Measurements from ENCODE around the gene EIF3I. TPM values are rescaled to one million over a fixed set of nuclear protein-coding genes. Genes with fewer than 3 reads are reported as not detected.

Gene EIF3I
- total and polyA plus RNA-seq, 2 of the 8 experiments (the other 6 are each of a cell fraction or from before 2014, with no cell fraction given), result 247 to 346 TPM

- Histone ChIP-seq H3K79me2 (ENCODE audit: control insufficient read depth in 1 of 2, insufficient read depth in 2 of 2, low read length in 2 of 2) (no peaks in the 10 kb centered on the region), H2BK20ac (ENCODE audit: low read length) (no peak overlapping the region), H3K27me3 (replicated peaks in 1 of 4; ENCODE audit: control insufficient read depth in 3 of 4, extremely low read depth in 1 of 4, insufficient read depth in 3 of 4, low read length in 3 of 4) (peaks cover 0 to 4% (median under 1%) of the 10 kb centered on the region in 4 experiments; a peak in 3 of 7 replicates), H3K4me2 (ENCODE audit: insufficient read depth in 1 of 2, low read depth in 2 of 2, low read length in 2 of 2) (peak overlapping the region; percentile 76 to 92), H3K4me3 (ENCODE audit: extremely low read depth in 1 of 4, insufficient read depth in 2 of 4, low read depth in 3 of 4, low read length in 4 of 4) (peak overlapping the region; percentile 47 to 67 (median 62); a peak in 6 of 8 replicates), H3K9me3 (ENCODE audit: insufficient read depth in 2 of 2, low read depth in 1 of 2, low read length in 1 of 2) (no peaks in the 10 kb centered on the region), H3K56ac (replicated peaks; ENCODE audit: insufficient read length, low read depth, low read length) (no peak overlapping the region), H2BK5ac (ENCODE audit: low read depth, low read length) (peak overlapping the region; percentile 53), H4K5ac (ENCODE audit: insufficient read length, low read depth, low read length) (no peak overlapping the region), H4K20me1 (replicated peaks in 1 of 2; ENCODE audit: control insufficient read depth in 1 of 2, insufficient read depth in 2 of 2, low read length in 2 of 2) (peaks cover 3 to 5% of the 10 kb centered on the region in 2 experiments), H2AK5ac (ENCODE audit: low read depth, low read length) (no peak overlapping the region), H4K8ac (ENCODE audit: extremely low read depth, insufficient read depth, low read length) (no peak overlapping the region), H2BK120ac (replicated peaks; ENCODE audit: low read depth, low read length) (no peak overlapping the region), H3K4me1 (replicated peaks in 1 of 4; ENCODE audit: control insufficient read depth in 3 of 4, insufficient read depth in 4 of 4, low read length in 3 of 4) (peaks cover 13 to 28% (median 18%) of the 10 kb centered on the region in 4 experiments), H3K23ac (ENCODE audit: insufficient read length) (no peak overlapping the region), H3K79me1 (ENCODE audit: low read depth, low read length) (0 out of 2 replicates have a peak, but pooled peaks cover 3% of the 10 kb centered on the region), H3K14ac (ENCODE audit: insufficient read length) (no peak overlapping the region), H2BK12ac (ENCODE audit: low read depth, low read length) (peak overlapping the region; percentile 80; the same call in 1 of the 2 replicates), H3K9ac (replicated peaks in 1 of 4; ENCODE audit: extremely low read depth in 1 of 4, low read depth in 3 of 4, low read length in 3 of 4) (0 out of 7 replicates have a peak overlapping the region, but pooled peaks of 2 of the 4 experiments have one; percentile 6 to 14), H2BK15ac (ENCODE audit: low read length) (no peak overlapping the region), H3K36me3 (ENCODE audit: control insufficient read depth in 2 of 4, insufficient read depth in 4 of 4, low read length in 3 of 4) (peaks cover 16 to 30% (median 22%) of the 10 kb centered on the region in 4 experiments; a peak in 7 of 8 replicates), H2AFZ (ENCODE audit: low read length) (no peak overlapping the region), H4K91ac (replicated peaks; ENCODE audit: insufficient read length, low read length) (no peak overlapping the region), H3K23me2 (ENCODE audit: low read depth, low read length) (peaks cover 9% of the 10 kb centered on the region; the same call in 1 of the 2 replicates), H3K27ac (ENCODE audit: low read depth, low read length) (no peak overlapping the region), H3K4ac (replicated peaks; ENCODE audit: insufficient read length, low read depth, low read length) (no peak overlapping the region), H3K18ac (ENCODE audit: extremely low read depth, low read length) (peak overlapping the region; percentile 79; the same call in 1 of the 2 replicates)
- 36% methylated on average over 6 of the region's 6 CpGs; no CpG with 5 or more reads in 1 of the 2 experiments for WGBS, 2 experiments (ENCODE audit: extremely low coverage in 1 of 2, insufficient coverage in 1 of 2, insufficient read length in 1 of 2, insufficient replicate concordance in 2 of 2, low coverage in 1 of 2, low lambda C conversion rate in 2 of 2, missing lambda C conversion rate in 1 of 2)
- TF ChIP-seq SIX5 (IDR thresholded peaks at IDR 0.05; ENCODE audit: low read depth, low read length) (no peak), SP4 (IDR thresholded peaks at IDR 0.05; ENCODE audit: low read length) (no peak), YY1 (IDR thresholded peaks at IDR 0.05; ENCODE audit: low read depth, low read length) (no peak), ATF3 (IDR thresholded peaks at IDR 0.05; ENCODE audit: insufficient read depth, low read depth, low read length) (no peak), EZH2 (IDR thresholded peaks at IDR 0.05; ENCODE audit: low read depth, low read length, severe bottlenecking) (no peak), ZNF274 (IDR thresholded peaks at IDR 0.05; ENCODE audit: borderline replicate concordance, extremely low read depth, low read length) (no peak), SAP30 (IDR thresholded peaks at IDR 0.05; ENCODE audit: insufficient read depth, insufficient replicate concordance, low read length) (no peak), PHF8 (conservative IDR thresholded peaks at IDR 0.05; ENCODE audit: low read depth, low read length) (no peak)
- POLR2A ChIA-PET (ENCODE audit: partially characterized antibody), result interaction anchor here (0.5 to 21.3 kb wide), 21 partner anchors 9 to 172 kb away, joined by 3 to 332 read pairs (median 7); partner anchors contain the start of genes DCDC2B, FAM229A, HDAC1 and IQCC
- no peak for FAIRE-seq
- peak in 1 of 2 experiments; percentile 58 for DNase-seq (ENCODE audit: low read depth in 1 of 2, low spot score in 2 of 2)
- CTCF ChIA-PET (ENCODE audit: partially characterized antibody), result interaction anchor here (0.8 to 4.2 kb wide), 5 partner anchors 12 to 49 kb away, joined by 3 to 25 read pairs (median 6); no protein-coding TSS in a partner anchor
Observed at GRCh38 chr1:32199717-32200072, 22.5 kb upstream of the EIF3I start.
